GM19463 (cell line): Measurements from ENCODE around the gene DCAF5.
"Not testable (repeated sequence)": the region's sequence is repeated elsewhere in the genome, so short reads cannot be mapped to it uniquely, and the experiment has no call there.

ENCODE experiments used
- ATAC-seq: cut with Tn5 transposase; IDR thresholded peaks from one replicate; pipeline ENCODE4 v1.9.1; 2021; ENCODE audit warnings: mild to moderate bottlenecking, moderate library complexity; ENCODE audit not compliant: unreplicated experiment

The DCAF5 gene

GRCh38 chr14:69073429-69073828 is 79.5 kb downstream of the DCAF5 start:
- ATAC-seq, result no peak

- ATAC-seq, result no peak
Measured at GRCh38 chr14:69072584-69072983, 80.3 kb downstream of the DCAF5 start.

- no peak for ATAC-seq
Measured at GRCh38 chr14:69068744-69069421, 84.0 kb downstream of the DCAF5 start.

- ATAC-seq, result no peak
Measured at GRCh38 chr14:69066396-69067171, 86.3 kb downstream of the DCAF5 start.

DNA sequence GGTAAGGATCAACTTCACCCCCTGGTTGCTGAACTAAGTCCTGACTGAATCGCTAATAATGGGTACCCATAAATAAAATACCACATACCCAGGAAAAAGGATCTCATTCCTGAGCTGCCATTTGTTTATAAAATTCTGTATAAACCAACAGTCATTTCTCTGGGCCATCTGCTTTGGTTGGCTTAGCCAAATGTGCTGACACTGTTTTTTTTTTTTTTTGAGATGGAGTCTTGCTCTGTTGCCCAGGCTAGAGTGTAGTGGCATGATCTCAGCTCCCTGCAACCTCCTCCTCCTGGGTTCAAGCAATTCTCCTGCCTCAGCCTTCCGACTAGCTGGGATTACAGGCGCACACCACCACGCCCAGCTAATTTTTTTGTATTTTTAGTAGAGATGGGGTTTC is 87.0 kb downstream of the DCAF5 start:
- ATAC-seq, result not testable (repeated sequence)

DNA sequence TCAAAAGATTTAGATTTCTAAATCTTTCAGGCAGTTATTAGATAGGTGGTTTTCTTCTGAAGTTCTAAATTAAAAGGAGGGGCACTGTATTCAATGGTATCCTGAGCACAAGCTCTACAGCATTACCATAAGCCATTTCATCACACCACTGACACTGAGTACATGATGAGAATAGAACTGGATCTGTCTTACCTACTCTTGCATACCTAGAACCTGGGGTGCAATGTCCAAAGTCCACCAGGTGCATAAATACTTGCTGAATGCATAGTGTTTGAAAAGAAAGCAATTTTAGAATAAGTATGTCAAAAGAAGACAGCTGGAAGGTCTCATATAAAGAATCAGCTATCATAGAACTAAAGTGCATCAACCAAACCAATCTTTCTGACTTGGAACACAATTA is 88.3 kb downstream of the DCAF5 start:
- ATAC-seq, result no peak

DNA sequence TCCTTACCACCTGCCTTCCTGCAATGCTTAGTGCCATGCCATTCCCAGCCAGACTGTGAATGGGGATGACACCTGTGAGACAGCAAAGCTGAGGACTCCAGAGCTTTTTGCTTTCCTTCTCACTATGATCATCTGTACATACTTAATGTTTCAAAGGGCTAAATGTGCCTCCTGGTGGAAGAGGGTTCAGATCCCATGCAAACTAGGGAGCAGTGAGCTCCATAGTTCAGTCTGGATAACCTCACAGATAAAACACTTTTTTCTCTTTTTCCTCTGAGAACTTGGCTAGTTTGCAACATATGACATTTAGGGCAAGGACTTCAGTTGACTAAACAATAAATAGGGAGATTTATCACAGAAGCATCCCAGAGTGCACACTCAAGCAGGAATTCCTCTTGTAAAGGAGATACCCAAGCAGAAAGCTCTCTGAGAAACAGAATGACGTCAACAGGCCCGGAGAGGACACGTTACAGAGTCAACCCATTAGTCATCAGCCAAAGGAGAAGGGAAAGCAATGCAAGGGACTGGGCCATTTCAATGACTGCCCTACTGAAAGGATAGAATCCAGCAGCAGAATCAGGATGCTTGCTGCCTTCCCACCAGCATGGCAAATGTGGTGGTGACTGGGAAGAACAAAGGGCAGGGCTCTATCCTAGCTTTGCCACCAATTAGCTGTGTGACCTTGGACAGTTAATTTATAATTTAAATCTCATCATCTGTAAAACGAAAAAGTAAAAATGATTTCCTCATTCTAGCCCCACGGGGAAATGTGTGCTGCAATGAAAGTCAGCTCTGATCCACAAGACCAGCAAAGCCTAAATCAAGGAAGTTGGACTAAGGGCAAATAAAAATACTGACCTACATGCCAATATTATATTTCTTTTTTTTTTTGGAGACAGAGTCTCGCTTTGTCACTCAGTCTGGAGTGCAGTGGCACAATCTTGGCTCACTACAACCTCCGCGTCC is 93.0 kb downstream of the DCAF5 start:
- ATAC-seq, result no peak

DNA sequence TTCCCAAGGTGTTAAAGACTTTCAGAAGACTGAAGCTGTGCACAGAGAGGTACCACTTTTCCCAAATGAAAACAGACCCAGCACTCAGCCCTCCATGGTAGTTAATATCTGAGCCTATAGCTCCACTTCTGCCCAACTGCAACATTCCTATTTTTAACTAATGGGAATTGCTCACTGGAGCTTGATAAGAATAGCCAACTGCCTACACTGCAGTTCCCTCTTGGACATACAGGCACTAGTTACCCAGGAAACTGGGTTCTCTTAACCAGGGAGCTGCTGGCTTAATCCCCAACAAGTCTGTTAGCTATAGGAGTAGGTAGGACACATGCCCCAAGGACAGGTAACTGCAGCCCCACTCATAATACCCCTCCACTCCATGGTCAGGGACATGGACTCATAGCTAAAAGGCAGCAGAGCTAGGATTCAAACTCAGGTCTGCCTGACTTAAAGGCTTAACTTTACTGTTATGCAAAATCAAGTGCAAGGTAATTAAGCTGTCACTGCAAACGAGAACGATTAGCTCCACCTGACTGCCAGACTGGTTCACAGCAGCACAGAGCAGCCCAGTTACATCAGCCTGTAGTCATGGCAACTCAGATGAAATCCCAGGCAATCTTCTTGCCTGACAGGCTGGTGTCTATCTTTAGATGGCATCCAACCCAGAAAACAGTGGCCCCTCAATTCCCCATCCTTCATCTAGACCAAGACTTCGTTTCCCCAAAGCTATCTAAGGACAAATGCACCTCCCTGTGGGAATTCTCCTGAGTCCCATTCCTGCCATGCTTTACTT is 96.7 kb downstream of the DCAF5 start:
- no peak for ATAC-seq

DNA sequence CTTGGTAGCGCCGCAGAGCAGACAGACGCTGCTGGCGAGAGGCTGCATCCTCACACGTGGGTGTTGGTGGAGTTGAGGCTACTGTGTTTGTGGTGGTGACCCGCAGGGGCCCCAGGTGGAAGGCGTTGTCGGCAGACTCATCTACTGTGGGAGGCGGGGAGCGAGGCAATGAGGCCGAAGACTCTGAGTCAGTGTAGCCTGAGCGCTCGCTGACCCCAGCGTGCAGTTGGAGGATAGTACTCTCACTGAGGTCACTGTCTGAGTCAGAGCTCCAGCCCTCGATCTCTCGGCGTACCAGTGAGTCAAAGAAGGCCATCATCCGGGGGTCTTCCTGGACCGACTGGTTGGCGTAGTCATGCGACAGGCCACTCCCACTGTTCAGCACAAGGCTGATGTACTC is 97.8 kb downstream of the DCAF5 start:
- no peak for ATAC-seq

GRCh38 chr14:69054030-69054429 is 98.9 kb downstream of the DCAF5 start:
- no peak for ATAC-seq

DNA sequence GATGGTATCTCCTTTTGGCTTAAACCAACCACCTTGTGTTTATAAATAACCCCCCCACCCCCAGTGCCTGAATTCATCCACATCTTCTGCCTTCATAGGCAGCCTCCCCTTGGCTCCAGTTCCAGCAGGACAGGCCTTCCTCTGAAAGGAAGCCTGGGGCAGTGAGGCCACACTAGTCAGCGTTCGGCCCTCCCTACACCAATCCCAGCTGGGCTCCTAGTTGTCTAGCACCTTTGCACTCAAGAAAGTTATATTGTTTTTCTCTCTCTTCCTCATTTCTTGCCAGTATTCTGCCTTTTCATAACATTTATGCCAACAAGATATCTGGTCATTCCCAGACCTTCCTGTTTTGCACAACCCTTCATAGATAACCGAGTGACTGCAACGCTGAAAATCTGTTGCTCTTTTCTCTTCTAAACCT is 100.7 kb downstream of the DCAF5 start:
- ATAC-seq, result no peak

- ATAC-seq, result no peak
Measured at GRCh38 chr14:69050240-69051184, 102.4 kb downstream of the DCAF5 start.

GRCh38 chr14:69049675-69050074 is 103.2 kb downstream of the DCAF5 start:
- no peak for ATAC-seq

DNA sequence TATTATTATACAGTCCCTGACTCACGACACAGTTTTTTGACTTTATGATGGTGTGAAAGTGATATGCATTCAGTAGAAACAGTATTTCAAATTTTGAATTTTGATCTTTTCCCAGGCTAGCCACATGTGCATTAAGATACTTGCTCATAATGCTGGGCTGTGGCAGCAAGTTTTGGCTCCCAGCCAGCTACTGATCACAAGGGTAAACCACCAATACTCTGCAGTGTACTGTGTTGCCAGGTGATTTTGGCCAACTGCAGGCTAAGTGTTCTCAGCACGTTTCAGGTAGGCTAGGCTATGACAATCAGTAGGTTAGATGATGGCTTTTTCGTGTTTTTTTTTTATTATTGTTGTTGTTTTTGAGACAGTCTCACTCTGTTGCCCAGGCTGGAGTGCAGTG is 104.5 kb downstream of the DCAF5 start:
- ATAC-seq, result no peak

- ATAC-seq, result no peak
Measured at GRCh38 chr14:69047255-69047654, 105.7 kb downstream of the DCAF5 start.

GRCh38 chr14:69046476-69046860 is 106.5 kb downstream of the DCAF5 start:
- ATAC-seq, result no peak

DNA sequence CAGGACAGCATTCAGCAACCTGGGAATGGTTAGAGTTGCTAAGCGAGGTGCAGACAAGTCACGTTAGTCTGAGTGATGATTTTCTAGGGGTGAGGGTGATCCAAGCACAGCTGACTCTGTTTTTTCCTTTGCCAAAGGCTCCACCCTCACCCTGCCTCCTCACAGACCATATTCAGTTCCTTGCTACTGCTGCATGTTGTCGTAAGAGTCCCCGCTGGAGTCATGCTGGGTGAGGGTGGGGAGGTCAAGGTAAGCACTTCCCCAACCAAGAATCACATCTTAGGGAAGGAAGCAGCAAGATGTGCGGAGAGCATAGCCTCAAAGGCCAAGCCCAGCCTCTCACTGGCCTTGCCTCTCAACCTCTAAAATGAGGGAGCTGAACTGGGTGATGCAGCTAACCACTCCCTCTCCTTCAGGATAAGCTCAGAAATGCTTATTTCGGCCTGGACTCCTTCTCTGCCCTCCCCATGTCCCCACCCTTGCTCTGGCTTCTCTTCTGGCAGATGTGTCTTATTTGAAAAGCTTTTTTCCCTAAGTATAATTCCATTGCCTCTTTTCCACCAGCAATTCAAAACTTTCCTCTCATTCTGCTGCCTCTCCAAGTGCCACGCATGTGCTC is 107.0 kb downstream of the DCAF5 start:
- no peak for ATAC-seq

DNA sequence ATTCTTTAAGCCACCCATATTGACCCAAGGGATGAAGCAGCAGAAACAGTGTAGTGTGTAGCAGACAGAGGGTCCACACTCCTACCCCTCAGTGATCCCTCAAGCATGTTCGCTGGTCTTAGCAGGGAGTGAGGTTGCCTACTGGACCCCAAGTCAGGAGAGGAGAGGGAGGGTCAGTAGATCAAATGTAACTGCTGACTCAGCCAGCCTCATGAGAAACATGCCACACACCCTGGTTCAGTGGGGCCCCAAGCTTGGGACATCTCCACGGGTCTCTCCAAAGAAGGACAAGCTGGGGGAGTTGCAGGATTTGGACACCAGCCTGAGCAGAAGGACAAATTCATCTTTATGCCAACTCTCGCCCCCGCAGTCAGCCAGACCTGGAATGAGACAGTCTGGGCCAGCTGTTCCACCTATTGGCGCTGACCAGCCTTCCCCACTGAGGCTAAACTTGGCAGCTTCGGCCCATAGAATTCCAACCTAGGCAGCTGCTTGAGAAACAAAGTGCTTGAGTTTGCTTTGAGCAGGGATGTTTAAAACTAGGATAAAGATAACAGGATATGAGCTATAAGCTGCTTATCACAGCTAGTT is 107.9 kb downstream of the DCAF5 start:
- ATAC-seq, result no peak

GRCh38 chr14:69044296-69044695 is 108.6 kb downstream of the DCAF5 start:
- ATAC-seq, result no peak
